B cell (primary cell): ENCODE results near the gene CFAP161.

Experiments
- CTCF ChIP-seq: fragments of 200-600 bp; IDR thresholded peaks from one replicate; pipeline ENCODE4 v1.8.0; 2022; ENCODE audit warnings: antibody characterized with exemption, mild to moderate bottlenecking
- EZH2 ChIP-seq: IDR thresholded peaks from 2 replicates; pipeline ENCODE4 v1.6.1; 2012; ENCODE audit warnings: borderline replicate concordance, low read depth, mild to moderate bottlenecking, moderate library complexity, low read length; ENCODE audit not compliant: insufficient read depth, poor library complexity, severe bottlenecking

- TF ChIP-seq CTCF (no peak), EZH2 (no peak)
These were observed 12.4 kb downstream of the CFAP161 start for GRCh38 chr15:81146466-81146865.
